GM18511 (cell line): ENCODE data around the gene RMC1.
"Not testable (repeated sequence)": the region's sequence is repeated elsewhere in the genome, so short reads cannot be mapped to it uniquely, and the experiment has no call there.

ENCODE experiments used
- ATAC-seq: cut with Tn5 transposase; IDR thresholded peaks from one replicate; pipeline ENCODE4 v1.9.1; 2021; ENCODE audit warnings: mild to moderate bottlenecking, moderate library complexity; ENCODE audit not compliant: unreplicated experiment

RMC1 gene

DNA sequence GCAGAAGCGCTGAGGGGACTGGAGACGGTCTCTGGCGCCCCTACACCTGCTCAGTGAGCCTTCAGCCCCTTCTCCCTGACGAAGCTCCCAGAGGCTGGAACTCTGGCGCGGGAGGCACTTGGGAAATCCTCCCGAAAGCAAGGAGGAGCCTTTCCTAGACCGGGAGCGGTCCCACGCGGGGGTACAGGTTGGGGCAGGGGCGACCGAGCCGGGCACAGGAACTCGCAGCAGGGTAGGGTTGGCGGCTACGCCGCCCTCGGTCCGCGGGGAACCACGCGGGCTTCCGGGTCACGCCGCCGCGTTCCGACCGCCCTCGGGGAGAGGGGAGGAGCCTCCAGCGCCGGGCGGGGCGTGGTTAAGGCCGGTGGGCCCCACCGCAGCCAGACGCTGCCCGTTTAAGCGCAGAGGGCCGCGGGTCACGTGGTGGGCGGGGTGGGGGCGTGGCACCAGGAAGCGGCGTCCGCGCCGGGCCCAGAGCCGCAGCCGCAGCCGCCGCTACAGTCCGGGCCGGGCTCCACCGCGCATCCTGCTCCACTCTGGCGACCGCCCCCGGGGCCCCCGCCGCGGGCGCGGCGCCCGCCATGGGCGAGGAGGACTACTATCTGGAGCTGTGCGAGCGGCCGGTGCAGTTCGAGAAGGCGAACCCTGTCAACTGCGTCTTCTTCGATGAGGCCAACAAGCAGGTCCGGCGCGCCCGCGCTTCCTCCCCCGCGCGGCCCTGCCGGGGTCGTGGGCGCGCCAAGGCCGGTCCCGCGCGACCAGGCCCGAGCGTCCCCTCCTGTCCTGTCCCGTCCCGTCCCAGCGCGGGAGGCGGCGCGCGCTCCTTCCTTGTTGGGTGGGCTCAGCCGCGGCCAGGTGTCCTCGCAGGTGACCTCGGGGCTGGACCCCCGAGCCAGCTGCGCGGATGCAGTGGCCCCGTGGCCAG, at the start of gene RMC1:
TSS of gene RMC1 (plus strand) at position 474 of the 925 bp plus-strand sequence. CDS start at position 582, 108 bp downstream.
- ATAC-seq, result peak; percentile 77

DNA sequence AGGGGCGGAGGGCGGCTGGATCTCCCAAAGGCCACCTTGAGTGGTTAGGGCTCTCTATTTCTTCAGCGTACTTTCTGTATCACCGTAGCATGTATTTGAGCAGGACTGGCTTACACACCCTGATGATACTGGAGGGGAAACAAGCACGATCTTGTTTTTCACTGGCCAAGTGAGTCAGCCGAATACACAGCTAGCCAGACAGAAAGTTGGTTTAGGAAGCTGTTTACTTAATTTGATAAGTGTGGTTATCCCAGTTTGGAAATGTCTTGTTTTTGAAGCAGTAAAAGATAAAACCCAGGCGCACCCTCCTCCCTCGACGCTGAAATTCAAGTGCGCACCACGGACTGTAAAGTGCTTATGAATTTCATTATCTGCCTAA, 49.6 kb upstream of the RMC1 start:
- ATAC-seq, result peak; percentile 9

DNA sequence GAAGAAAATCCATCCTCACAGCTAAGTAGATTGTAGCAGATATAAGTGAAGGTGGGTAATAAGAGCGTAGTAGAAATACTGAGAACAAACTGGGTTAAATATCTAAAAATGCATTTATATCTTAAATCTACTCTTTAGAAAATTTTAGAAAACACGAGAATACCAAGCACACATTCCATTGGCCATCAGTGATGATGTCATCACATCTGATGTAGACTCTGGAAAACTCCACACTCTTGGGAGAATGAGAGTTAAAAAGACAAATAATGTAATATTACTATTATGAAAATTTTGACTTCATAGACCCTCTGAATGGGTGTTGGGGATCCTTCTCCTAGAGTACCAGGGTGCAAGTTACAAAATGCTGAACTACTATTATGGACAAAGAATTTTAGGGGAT, 46.5 kb upstream of the RMC1 start:
- no peak for ATAC-seq

DNA sequence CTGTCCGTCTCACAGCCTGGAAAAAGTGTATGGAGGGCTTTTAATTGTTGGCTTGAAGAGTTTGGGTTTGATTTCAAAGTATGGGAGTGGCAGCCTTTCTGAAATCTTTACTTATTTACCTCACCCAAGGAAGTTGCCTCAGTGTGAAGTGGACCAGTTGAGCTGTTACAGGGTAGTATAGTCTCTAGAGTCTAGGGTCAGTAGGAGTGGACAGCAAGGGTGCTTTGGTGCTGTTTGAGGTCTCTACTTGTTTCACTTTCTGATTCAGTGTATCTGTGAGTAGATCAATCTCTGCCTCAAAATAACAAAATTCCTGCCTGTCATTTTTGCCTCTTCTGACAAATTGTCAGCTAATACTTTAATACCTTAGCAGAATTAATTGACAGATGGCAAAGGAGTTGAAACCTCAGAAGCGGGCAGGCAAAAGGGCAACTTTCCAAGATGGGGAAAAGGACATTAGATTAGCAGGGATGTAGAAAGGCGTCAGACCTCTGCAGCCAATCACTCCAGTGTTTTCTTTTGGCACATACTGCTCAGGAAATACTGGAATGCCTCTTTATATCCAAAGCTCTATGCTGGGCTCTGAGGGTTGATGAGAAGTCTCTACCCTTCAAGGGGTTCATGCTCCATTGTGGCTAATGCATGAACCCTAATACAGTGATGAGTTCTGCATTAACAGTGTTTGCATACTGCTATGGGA, 44.3 kb upstream of the RMC1 start:
- no peak for ATAC-seq

DNA sequence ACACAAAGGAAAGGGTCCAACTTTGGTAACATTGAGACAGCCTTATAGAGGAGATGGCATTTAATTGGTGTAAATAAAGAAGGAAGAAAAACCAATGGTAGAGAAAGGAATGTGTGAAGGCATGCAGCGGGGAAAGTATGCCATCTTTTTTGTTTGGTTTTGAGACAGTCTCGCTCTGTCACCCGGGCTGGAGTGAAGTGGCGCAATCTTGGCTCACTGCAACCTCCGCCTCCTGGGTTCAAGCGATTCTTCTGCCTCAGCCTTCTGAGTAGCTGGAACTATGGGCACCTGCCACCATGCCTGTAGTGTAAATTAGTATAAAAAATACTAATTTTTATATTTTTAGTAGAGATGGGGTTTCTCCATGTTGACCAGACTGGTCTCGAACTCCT, 43.8 kb upstream of the RMC1 start:
- no peak for ATAC-seq

DNA sequence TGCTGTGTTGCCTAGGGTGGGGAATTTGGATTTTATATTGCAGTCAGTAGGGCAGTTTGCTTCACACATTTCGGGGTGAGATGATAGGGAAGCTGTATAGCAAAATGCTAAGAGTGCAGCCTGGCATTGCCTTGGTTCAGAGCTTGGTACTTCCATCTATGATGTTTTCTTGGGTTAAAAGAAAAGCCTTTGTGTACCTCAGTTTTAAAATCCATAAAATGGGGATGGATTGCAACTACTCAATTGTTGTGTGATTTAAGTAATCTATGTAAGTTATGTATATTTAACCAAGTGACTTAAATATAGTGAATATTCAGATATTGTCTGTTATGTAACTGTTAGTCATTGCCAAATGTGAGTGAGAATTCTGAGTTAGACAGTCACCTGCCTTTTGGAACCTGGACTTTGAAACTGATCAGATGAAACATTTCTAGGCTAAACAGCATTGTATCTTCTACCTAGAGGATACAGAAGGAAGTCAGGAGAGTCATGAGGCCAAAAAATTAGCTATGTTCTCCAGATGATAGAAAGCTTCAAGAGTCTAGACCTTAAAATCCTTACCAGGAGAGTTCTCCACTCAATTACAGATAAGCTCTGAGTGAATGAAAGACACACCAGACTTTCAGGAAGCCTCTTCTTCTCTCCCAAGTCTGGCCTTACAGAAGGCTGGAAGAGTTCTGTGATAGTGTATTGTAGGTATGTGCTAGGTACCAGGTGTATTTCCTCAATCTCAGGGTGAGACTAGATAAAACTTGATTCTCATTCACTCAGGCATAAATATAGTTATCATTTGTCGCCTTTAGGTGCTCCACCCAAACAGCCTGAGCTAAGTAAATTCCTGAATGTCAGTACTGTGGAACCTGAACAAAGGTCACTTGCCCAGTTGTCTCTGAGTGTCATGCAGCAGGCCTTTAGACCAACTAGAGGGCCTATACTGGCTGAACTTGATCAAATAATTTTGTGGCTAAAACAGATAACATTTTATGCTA, 42.7 kb upstream of the RMC1 start:
- no peak for ATAC-seq

DNA sequence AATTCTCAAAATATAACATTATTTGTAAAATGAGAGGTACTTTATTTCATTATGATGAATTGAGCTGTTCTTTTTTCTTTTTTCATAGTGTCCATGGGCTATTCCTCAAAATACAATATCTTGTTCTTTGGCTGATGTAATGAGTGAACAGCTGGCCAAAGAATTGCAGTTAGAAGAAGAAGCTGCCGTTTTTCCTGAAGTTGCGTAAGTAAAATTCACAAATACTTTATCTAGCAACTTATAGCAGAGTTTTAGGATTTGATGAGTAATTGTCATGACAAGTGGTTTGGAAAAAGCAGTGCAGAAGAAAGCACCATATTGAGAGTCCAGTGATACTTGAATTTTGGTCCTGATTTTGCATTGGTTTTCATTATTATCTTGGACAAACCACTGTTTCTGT, 40.4 kb upstream of the RMC1 start:
- ATAC-seq, result no peak

DNA sequence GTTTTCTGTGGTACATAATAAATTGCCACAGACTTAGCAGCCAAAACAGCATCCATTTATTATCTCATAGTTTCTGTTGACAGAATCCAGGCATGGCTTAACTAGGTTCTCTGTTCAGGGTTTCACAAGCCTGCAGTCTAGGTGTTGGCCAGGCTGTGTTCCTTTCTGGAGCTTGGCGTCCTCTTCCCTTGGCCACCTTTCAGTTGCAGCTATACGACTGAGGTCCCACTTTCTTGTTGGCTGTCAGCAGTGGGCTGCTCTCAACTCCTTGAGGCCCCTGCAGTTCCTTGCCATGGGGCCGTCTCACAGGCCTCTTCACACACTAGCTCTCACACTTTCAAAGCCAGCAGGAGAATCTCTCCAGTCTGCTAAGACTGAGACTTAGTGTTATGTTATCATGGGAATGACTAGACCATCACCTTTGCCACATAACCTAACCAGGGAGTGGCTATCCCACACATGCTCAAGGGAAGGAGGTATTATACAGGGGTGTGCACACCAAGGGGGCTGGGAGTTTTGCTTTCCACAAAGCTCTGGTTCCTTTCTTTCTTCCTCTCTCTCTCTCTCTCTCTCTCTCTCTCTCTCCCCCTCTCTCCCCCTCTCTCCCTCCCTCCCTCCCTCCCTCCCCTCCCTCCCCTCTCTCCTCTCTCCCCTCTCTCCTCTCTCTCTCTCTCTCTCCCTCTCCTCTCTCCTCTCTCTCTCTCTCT, 34.4 kb upstream of the RMC1 start:
- ATAC-seq, result no peak

DNA sequence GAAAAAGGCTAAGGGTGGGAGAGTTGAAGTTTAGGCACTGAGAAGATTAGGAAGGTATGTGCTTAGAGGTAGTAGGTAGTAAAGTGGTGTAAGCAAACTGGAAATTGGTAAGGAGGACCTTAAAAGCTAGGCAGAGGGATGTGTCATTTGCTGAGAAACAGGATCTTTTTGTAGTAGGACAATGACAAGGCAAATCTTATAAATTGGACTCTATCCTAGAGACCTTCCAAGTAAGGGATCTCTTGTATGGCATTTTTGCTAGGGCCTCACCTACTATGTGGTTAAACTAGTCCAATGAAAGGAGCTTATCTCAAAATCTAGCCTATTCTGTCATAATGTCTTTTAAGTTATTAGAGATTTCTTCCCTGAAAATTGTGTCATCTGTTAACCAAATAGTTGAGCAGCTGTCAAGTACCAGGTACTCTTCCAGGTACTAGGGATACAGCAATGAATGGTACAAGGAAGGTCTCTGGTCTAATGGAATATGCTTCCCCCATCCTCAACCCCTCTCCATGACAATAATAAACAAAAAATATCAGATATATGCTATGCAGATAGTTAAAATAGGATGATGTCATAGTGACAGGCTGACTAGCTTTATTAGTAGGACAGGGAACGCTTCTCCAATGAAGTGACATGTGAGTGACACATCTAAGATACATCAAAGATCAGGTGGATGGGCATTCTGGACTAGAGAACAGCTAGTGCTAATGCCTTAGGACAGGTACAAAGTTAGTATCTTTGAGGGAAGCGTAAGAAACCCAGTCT, 32.5 kb upstream of the RMC1 start:
- ATAC-seq, result no peak

DNA sequence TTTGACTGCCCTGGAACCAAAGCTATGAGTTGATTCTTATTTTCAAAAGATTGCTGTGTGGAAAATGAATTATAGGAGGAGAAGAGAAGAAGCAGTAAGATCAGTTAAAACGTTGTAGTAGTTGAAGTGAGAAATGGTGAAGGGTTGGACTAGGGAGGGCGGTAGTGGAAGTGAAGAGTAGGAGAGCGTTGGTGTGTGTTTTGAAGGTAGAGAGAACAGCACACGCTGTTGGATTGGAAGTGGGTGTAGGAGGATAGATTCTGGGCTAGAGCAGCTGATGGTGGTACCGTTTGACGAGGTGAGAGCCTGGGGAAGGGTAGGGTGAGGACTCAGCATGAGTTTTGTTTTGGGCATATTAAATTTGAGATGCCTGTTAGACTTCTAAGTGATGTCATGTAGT, 31.8 kb upstream of the RMC1 start:
- ATAC-seq, result no peak

DNA sequence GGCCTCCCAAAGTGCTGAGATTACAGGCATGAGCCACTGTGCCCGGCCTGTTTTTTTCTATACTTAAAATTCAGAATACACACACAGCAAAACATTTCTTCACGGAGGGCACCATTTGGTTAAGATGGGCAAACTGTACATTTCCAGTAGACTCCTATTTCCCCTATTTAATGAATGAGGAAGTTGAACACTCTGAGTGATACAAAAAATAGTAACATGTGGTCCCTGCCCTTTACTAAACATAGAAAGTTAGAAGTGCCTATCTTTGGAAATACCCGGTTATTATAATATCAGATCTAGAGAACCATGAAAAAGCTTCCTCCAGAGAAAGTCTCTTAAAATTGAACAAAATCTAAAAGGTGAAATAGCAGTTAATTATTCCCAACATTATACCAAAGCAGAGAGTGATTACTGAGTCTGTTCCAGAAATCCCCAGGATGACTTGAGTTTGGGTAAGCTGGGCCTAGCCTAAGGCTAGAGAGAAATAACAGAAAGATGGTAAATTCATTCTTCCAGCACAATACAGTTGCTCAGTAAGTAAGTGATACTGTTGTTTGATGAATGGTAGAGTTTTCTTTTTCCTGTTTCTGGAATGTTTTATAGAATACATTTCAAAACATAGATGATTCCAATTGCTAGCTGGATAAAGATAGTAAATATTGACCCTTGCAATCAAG, 23.3 kb upstream of the RMC1 start:
- ATAC-seq, result no peak

DNA sequence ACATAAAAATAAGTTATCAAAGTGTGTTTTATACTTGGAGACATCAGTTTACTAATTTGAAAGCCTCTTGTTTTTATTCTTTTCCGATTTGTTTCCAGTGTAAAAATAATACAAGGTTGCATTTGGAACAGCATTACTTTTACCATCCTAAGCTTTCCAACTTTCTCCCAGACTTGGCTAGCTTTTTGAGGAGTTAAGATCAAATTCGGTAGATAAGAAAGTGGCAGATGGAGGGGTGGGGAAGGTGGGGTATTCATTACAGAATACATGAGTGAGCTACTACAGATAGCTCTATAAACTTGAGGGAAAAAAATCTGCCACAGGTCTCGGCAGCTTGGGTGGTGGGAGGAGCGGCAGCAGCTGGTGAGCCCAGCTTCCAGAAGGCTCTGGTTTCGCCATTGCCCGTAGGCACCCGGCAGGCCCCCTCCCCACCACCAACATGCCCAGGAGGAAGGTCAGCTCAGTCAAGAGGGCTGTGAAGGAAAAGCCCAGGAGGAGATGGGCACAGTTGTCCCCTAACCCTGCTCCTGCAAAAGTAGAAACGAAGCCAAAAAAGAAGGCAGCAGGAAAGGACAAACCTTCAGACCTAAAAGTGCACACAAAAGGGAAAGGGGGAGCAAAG, 18.6 kb upstream of the RMC1 start:
- no peak for ATAC-seq

DNA sequence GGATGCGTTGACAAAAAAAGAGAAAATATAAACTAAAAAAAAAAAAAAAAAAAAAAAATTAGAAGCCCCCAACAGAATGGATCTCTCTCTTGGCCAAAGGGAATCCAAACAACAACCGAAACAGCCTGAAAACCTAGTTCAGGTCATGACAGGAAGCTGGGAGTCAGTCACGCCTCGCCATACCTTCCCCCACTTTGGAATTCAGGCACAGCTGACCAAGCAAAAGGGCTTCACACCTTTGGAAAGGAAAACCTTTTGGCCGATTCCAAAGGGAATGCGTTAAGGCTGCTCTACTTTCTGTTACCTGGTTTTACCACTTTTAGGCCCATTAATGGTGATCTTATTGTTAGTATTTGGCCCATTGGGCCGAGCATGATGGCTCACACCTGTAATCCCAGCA, 17.9 kb upstream of the RMC1 start:
- ATAC-seq, result no peak

DNA sequence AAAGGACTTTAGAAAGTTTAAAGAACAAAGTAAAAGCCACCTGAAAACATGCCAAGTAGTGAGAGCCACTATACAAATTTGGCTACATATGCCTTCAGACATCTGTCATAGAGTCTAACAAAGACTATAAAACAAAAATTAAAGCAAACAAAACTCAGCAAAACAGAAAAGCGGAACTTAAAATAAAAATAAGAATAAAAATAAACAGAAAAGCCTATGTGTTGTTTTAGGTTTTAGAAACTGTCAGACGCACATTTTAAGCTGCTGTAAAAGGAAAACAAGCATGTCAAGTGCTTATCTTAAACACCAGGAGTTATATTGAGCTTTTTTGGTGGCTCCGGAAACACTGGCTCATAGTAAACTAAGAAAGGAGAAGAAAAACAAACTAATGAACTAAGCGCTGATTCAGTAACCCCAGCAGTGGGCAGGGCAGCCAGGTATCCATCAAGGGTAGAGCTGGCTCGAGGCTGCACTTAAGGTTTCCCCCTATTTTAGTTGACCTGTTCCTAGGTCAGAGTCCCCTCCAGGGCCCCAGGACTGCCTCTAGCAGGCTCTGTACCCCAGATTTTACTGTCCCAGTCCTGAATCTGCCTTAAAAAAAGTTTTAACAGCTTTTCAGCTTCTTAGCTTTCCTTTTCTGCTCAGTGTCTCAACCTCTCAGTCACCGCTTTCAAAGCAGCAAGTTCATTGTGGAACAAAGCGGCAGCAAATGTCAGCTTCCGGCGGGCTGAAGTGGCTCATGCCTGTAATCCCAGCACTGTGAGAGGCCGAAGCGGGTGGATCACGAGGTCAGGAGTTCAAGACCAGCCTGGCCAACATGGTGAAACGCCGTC, 15.4 kb upstream of the RMC1 start:
- ATAC-seq, result peak; percentile 80

DNA sequence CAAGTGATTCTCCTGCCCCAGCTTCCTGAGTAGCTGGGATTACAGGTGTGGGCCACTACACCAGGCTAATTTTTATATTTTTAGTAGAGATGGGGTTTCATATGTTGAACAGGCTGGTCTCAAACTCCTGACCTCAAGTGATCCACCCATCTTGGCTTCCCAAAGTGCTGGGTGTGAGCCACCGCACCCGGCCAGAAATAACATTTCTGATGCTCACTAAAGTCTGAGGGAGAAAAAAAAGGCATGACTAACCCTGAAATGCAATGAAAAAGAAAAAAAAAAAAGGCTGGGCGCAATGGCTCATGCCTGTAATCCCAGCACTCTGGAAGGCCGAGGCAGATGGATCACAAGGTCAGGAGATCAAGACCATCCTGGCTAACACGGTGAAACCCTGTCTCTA, 13.7 kb upstream of the RMC1 start:
- ATAC-seq, result not testable (repeated sequence)

DNA sequence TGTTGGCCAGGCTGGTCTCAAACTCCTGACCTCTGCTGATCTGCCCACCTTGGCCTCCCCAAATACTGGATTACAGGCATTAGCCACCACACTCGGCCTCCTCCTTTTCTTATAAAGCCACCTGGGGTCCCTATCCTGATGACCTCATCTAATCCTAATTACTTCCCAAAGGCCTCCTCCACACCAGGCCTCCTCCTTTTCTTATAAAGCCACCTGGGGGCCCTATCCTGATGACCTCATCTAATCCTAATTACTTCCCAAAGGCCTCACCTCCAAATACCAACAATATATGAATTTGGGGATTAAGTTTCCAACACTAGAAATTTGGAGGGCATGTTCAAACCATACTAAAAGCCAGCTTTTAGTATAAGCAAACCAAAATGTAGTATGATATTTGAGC, 9.7 kb upstream of the RMC1 start:
- ATAC-seq, result no peak

DNA sequence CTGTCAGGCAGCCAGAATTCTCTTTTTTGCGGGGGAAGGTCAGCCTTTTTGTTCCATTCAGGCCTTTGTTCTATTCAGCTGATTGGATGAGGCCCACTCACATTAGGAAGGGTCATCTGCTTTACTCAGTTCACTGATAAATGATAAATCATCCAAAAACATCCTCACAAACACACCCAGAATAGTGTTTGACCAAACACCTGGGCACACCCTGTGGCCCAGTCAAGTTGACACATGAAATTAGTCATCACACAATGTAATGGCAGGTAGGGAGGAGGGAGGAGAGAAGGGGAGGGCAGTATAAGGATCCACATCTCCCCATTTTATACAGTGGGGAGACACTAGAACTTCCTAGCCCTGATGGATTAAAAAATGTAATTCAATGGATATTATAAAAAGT, 8.3 kb upstream of the RMC1 start:
- no peak for ATAC-seq
